Measurements from ENCODE around the gene CPOX.

The CPOX gene

GRCh38 chr3:98554580-98554979 lies 38.8 kb downstream of the CPOX start:
- Histone ChIP-seq H3K4me3 (no peak overlapping the region), H3K27ac (peak overlapping the region in 7 of 11 experiments; percentile 49 to 71 (median 53); a peak in 10 of 22 replicates), H3K9ac (no peak overlapping the region), H4K20me1 (no peaks in the 10 kb centered on the region), H3K4me1 (peaks cover 0 to 67% (median 46%) of the 10 kb centered on the region in 10 experiments; a peak in 15 of 20 replicates), H3K9me3 (replicated peaks in 1 of 11) (peaks cover 0 to 2% (median 0%) of the 10 kb centered on the region in 11 experiments; a peak in 3 of 22 replicates), H3K27me3 (no peaks in the 10 kb centered on the region), H3K36me3 (no peaks in the 10 kb centered on the region), H3K4me2 (peak overlapping the region in 6 of 11 experiments; percentile 31 to 83 (median 70); a peak in 12 of 22 replicates)
- no peak for TF ChIP-seq Cebpa-rat (IDR thresholded peaks at IDR 0.05)

- Histone ChIP-seq H3K36me3 (no peaks in the 10 kb centered on the region), H3K9me3 (replicated peaks in 1 of 11) (no peaks in the 10 kb centered on the region), H3K4me3 (no peak overlapping the region), H3K4me1 (peaks cover 0 to 67% (median 46%) of the 10 kb centered on the region in 10 experiments; a peak in 15 of 20 replicates), H3K9ac (no peak overlapping the region), H3K27me3 (no peaks in the 10 kb centered on the region), H3K27ac (peak overlapping the region in 8 of 11 experiments; percentile 49 to 71 (median 54); a peak in 13 of 22 replicates), H3K4me2 (peak overlapping the region in 9 of 11 experiments; percentile 10 to 83 (median 66); a peak in 17 of 22 replicates), H4K20me1 (no peaks in the 10 kb centered on the region)
- no peak for TF ChIP-seq Cebpa-rat (IDR thresholded peaks at IDR 0.05)
Measured at GRCh38 chr3:98553753-98554152, 39.7 kb downstream of the CPOX start.

- Histone ChIP-seq H4K20me1 (no peaks in the 10 kb centered on the region), H3K9ac (no peak overlapping the region), H3K27ac (peak overlapping the region in 7 of 11 experiments; percentile 14 to 71 (median 50); a peak in 13 of 22 replicates), H3K4me3 (no peak overlapping the region), H3K27me3 (no peaks in the 10 kb centered on the region), H3K36me3 (no peaks in the 10 kb centered on the region), H3K9me3 (replicated peaks in 1 of 11) (no peaks in the 10 kb centered on the region), H3K4me1 (peaks cover 0 to 66% (median 46%) of the 10 kb centered on the region in 10 experiments; a peak in 15 of 20 replicates), H3K4me2 (peak overlapping the region in 9 of 11 experiments; percentile 10 to 83 (median 66); a peak in 16 of 22 replicates)
- TF ChIP-seq Cebpa-rat (IDR thresholded peaks at IDR 0.05), result no peak
Measured at GRCh38 chr3:98553021-98553563, 40.3 kb downstream of the CPOX start.

- no peak overlapping the region for H3K9ac ChIP-seq
Measured at GRCh38 chr3:98552232-98553020, 41.0 kb downstream of the CPOX start.

GRCh38 chr3:98551754-98552153 lies 41.7 kb downstream of the CPOX start:
- no peaks in the 10 kb centered on the region for H3K9me3 ChIP-seq (replicated peaks in 1 of 11)
- H3K36me3 ChIP-seq, result no peaks in the 10 kb centered on the region
- H3K4me3 ChIP-seq, result no peak overlapping the region
- no peaks in the 10 kb centered on the region for H3K27me3 ChIP-seq
- no peaks in the 10 kb centered on the region for H4K20me1 ChIP-seq
- H3K9ac ChIP-seq, result no peak overlapping the region
- no peak for TF ChIP-seq Cebpa-rat (IDR thresholded peaks at IDR 0.05)
- H3K4me2 ChIP-seq, result peak overlapping the region in 4 of 11 experiments; percentile 66 to 83 (median 78); a peak in 8 of 22 replicates
- peaks cover 0 to 53% (median 40%) of the 10 kb centered on the region in 10 experiments; a peak in 15 of 20 replicates for H3K4me1 ChIP-seq
- H3K27ac ChIP-seq, result no peak overlapping the region

More at GRCh38 chr3:98552232-98553020, 41.0 kb downstream of the CPOX start:
- Histone ChIP-seq H3K9me3 (replicated peaks in 1 of 11) (no peaks in the 10 kb centered on the region), H3K4me3 (no peak overlapping the region), H4K20me1 (no peaks in the 10 kb centered on the region), H3K36me3 (no peaks in the 10 kb centered on the region), H3K4me1 (peaks cover 0 to 60% (median 45%) of the 10 kb centered on the region in 10 experiments; a peak in 15 of 20 replicates), H3K4me2 (peak overlapping the region in 7 of 11 experiments; percentile 31 to 83 (median 67); a peak in 13 of 22 replicates), H3K27me3 (no peaks in the 10 kb centered on the region), H3K27ac (peak overlapping the region in 6 of 11 experiments; percentile 34 to 71 (median 53); a peak in 9 of 22 replicates)
- no peak for TF ChIP-seq Cebpa-rat (IDR thresholded peaks at IDR 0.05)

- no peaks in the 10 kb centered on the region for H3K27me3 ChIP-seq
- peaks cover 0 to 48% (median 35%) of the 10 kb centered on the region in 10 experiments; a peak in 15 of 20 replicates for H3K4me1 ChIP-seq
- TF ChIP-seq Cebpa-rat (IDR thresholded peaks at IDR 0.05), result no peak
- no peaks in the 10 kb centered on the region for H4K20me1 ChIP-seq
- H3K4me3 ChIP-seq, result no peak overlapping the region
- no peaks in the 10 kb centered on the region for H3K36me3 ChIP-seq
- no peak overlapping the region for H3K9ac ChIP-seq
- no peaks in the 10 kb centered on the region for H3K9me3 ChIP-seq (replicated peaks in 1 of 11)
- H3K4me2 ChIP-seq, result peak overlapping the region in 1 of 11 experiments; percentile 83; a peak in 2 of 22 replicates
- no peak overlapping the region for H3K27ac ChIP-seq
Measured at GRCh38 chr3:98551236-98551635, 42.2 kb downstream of the CPOX start.

- H3K36me3 ChIP-seq, result no peaks in the 10 kb centered on the region
- H3K4me3 ChIP-seq, result no peak overlapping the region
- no peaks in the 10 kb centered on the region for H3K27me3 ChIP-seq
- TF ChIP-seq Cebpa-rat (IDR thresholded peaks at IDR 0.05), result no peak
- no peaks in the 10 kb centered on the region for H4K20me1 ChIP-seq
- H3K27ac ChIP-seq, result no peak overlapping the region
- no peak overlapping the region for H3K9ac ChIP-seq
- no peak overlapping the region; a peak in 1 of 22 replicates for H3K4me2 ChIP-seq
- H3K9me3 ChIP-seq (replicated peaks in 1 of 11), result no peaks in the 10 kb centered on the region
- peaks cover 0 to 44% (median 31%) of the 10 kb centered on the region in 10 experiments; a peak in 15 of 20 replicates for H3K4me1 ChIP-seq
Measured at GRCh38 chr3:98550833-98551232, 42.6 kb downstream of the CPOX start.

GRCh38 chr3:98548544-98548943 lies 44.9 kb downstream of the CPOX start:
- H3K27me3 ChIP-seq, result no peaks in the 10 kb centered on the region
- H3K36me3 ChIP-seq, result no peaks in the 10 kb centered on the region
- no peak overlapping the region for H3K27ac ChIP-seq
- no peak for TF ChIP-seq Cebpa-rat (IDR thresholded peaks at IDR 0.05)
- H3K4me3 ChIP-seq, result no peak overlapping the region
- H4K20me1 ChIP-seq, result no peaks in the 10 kb centered on the region
- no peak overlapping the region for H3K9ac ChIP-seq
- H3K9me3 ChIP-seq (replicated peaks in 1 of 11), result no peaks in the 10 kb centered on the region
- H3K4me1 ChIP-seq, result peaks cover 0 to 23% (median 17%) of the 10 kb centered on the region in 10 experiments; a peak in 15 of 20 replicates
- H3K4me2 ChIP-seq, result no peak overlapping the region

GRCh38 chr3:98545940-98546339 lies 47.5 kb downstream of the CPOX start:
- no peak overlapping the region for H3K4me2 ChIP-seq

More at GRCh38 chr3:98545940-98546339, 47.5 kb downstream of the CPOX start:
- H3K36me3 ChIP-seq, result no peaks in the 10 kb centered on the region
- no peaks in the 10 kb centered on the region for H3K9me3 ChIP-seq (replicated peaks in 1 of 11)
- H3K9ac ChIP-seq, result no peak overlapping the region
- H3K27me3 ChIP-seq, result no peaks in the 10 kb centered on the region
- no peak overlapping the region for H3K4me3 ChIP-seq
- no peaks in the 10 kb centered on the region for H4K20me1 ChIP-seq
- 0 out of 20 replicates have a peak, but pooled peaks cover 0 to 3% (median 0%) of the 10 kb centered on the region in 10 experiments for H3K4me1 ChIP-seq
- no peak overlapping the region for H3K27ac ChIP-seq
- no peak for TF ChIP-seq Cebpa-rat (IDR thresholded peaks at IDR 0.05)

Data from BLaER1 treated with 17β-estradiol and CSF1 and Interleukin-3, amounts not matched to agents 10 nM and 100 nM (cell line).